ENCODE results near the gene THSD4. TPM values are rescaled to one million over a fixed set of nuclear protein-coding genes. Genes with fewer than 3 reads are reported as not detected.

Gene THSD4
- total RNA-seq, 1 donor from 2014 or later, result 151 TPM

DNA sequence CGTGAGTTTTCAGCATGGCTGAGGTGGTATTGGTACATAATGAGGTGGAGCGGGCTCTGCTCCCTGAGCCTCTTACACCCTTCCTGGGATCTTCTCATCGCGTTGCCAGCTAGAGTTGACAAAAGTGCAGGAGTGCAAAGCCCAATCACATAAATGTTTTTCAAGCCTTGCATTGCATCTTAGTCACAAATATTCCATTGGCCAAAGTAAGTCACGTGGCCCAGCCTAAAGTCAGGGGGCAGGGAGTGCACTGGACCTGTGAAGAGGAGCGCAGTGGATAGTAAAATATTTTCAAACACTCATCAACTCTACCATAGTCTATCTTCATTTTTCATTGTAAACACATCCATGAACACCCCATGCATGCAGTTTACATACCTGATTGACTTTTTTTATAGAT is 365.3 kb downstream of the THSD4 start:
- no peak for DNase-seq (ENCODE audit: low spot score in 2 of 2)

GRCh38 chr15:71484080-71484479 is 368.8 kb downstream of the THSD4 start:
- H3K27me3 ChIP-seq, result no peaks in the 10 kb centered on the region
- H3K9me3 ChIP-seq, result no peaks in the 10 kb centered on the region
- H3K4me3 ChIP-seq, result no peak overlapping the region
- peaks cover 0 to 9% of the 10 kb centered on the region in 2 donors for H3K4me1 ChIP-seq
- DNase-seq (ENCODE audit: low spot score in 2 of 2), result no peak
- no peak for TF ChIP-seq CTCF (IDR thresholded peaks at IDR 0.05)
- no peaks in the 10 kb centered on the region for H3K36me3 ChIP-seq
- peak overlapping the region in 1 of 2 donors; percentile 38 for H3K27ac ChIP-seq
- intact Hi-C loops (cut with DNase I), result no loop called here

More for the DNA sequence above, 365.3 kb downstream of the THSD4 start:
- intact Hi-C loops (cut with DNase I), result no loop called here
- no peaks in the 10 kb centered on the region for H3K36me3 ChIP-seq
- H3K4me1 ChIP-seq, result peaks cover 0 to 13% of the 10 kb centered on the region in 2 donors
- H3K27me3 ChIP-seq, result no peaks in the 10 kb centered on the region
- no peak for TF ChIP-seq CTCF (IDR thresholded peaks at IDR 0.05)
- H3K9me3 ChIP-seq, result no peaks in the 10 kb centered on the region
- no peak overlapping the region for H3K4me3 ChIP-seq
- H3K27ac ChIP-seq, result no peak overlapping the region

GRCh38 chr15:71485094-71485693 is 369.9 kb downstream of the THSD4 start:
- peak overlapping the region in 1 of 2 donors; percentile 38 for H3K27ac ChIP-seq
- no peaks in the 10 kb centered on the region for H3K36me3 ChIP-seq
- H3K4me3 ChIP-seq, result no peak overlapping the region
- TF ChIP-seq CTCF (IDR thresholded peaks at IDR 0.05), result peak in 2 of 3 experiments; percentile 12 to 26
- H3K4me1 ChIP-seq, result peaks cover 0 to 9% of the 10 kb centered on the region in 2 donors
- intact Hi-C loops (cut with DNase I), result no loop called here
- DNase-seq (ENCODE audit: low spot score in 2 of 2), result no peak
- no peaks in the 10 kb centered on the region for H3K9me3 ChIP-seq
- H3K27me3 ChIP-seq, result no peaks in the 10 kb centered on the region

DNA sequence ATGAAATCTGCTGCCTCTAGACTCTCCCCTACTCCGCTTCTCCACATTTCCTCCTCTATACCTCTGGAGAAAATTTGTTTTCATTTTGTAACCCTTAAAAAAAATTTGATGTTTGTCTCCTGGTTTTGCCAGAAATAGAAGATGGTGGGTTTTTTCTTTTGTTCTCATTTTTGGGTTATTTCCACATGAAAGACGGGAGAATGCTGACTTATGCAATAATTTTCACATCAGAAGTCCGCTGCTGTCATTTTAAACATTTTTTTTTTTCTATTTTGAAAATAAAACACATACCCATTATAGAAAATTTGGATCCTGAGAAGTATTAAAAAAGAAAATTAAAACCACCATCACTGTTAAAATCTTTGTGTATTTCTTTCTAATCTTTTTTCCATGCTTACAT is 374.3 kb downstream of the THSD4 start:
- no peak for DNase-seq (ENCODE audit: low spot score in 2 of 2)
- no peak for TF ChIP-seq CTCF (IDR thresholded peaks at IDR 0.05)
- H3K27me3 ChIP-seq, result no peaks in the 10 kb centered on the region
- intact Hi-C loops (cut with DNase I), result no loop called here
- no peak overlapping the region for H3K4me3 ChIP-seq
- no peak overlapping the region for H3K27ac ChIP-seq
- H3K9me3 ChIP-seq, result no peaks in the 10 kb centered on the region
- H3K4me1 ChIP-seq, result peaks cover 0 to 4% of the 10 kb centered on the region in 2 donors
- H3K36me3 ChIP-seq, result no peaks in the 10 kb centered on the region

GRCh38 chr15:71493526-71493925 is 378.3 kb downstream of the THSD4 start:
- H3K27ac ChIP-seq, result no peak overlapping the region
- DNase-seq (ENCODE audit: low spot score in 2 of 2), result no peak
- H3K9me3 ChIP-seq, result no peaks in the 10 kb centered on the region
- no peak for TF ChIP-seq CTCF (IDR thresholded peaks at IDR 0.05)
- H3K27me3 ChIP-seq, result no peaks in the 10 kb centered on the region
- no peak overlapping the region for H3K4me3 ChIP-seq
- no peaks in the 10 kb centered on the region for H3K36me3 ChIP-seq
- intact Hi-C loops (cut with DNase I), result no loop called here
- H3K4me1 ChIP-seq, result peaks cover 0 to 5% of the 10 kb centered on the region in 2 donors

All from ascending aorta (tissue), 2 donors.